SK-N-SH treated with all-trans-retinoic acid at 6 μM for 48 hours (cell line): ENCODE data around the gene CBFA2T3.

Source experiments
- ATAC-seq: fragments of 200-7000 bp; cut with Tn5 transposase; 3 replicates; pipeline ENCODE4 v1.9.1; 2020; ENCODE audit warnings: mild to moderate bottlenecking, moderate library complexity
- ARNTL ChIP-seq: fragments of 450-650 bp; formaldehyde crosslinking; IDR thresholded peaks from 2 replicates; pipeline ENCODE4 v1.5.0; 2020; ENCODE audit warnings: low read depth, mild to moderate bottlenecking, moderate library complexity, borderline replicate concordance
- BACH2 ChIP-seq: fragments of 250-450 bp; sonication (Bioruptor Pico); IDR thresholded peaks from 2 replicates; pipeline ENCODE4 v1.9.0; 2021; ENCODE audit warnings: mild to moderate bottlenecking, borderline replicate concordance
- CSDC2 ChIP-seq: fragments of 250-450 bp; sonication (Bioruptor Pico); IDR thresholded peaks from 2 replicates; pipeline ENCODE4 v1.5.0; 2020; ENCODE audit warnings: mild to moderate bottlenecking, moderate library complexity
- ESRRG ChIP-seq: fragments of 250-450 bp; sonication (Bioruptor Pico); IDR thresholded peaks from 2 replicates; pipeline ENCODE4 v1.6.1; 2021; ENCODE audit warnings: mild to moderate bottlenecking
- GLIS3 ChIP-seq: fragments of 250-450 bp; sonication (Bioruptor Pico); IDR thresholded peaks from 2 replicates; pipeline ENCODE4 v1.5.0; 2020; ENCODE audit warnings: mild to moderate bottlenecking, moderate library complexity
- ISL1 ChIP-seq: fragments of 250-450 bp; sonication (Bioruptor Pico); IDR thresholded peaks from 2 replicates; pipeline ENCODE4 v2.1.2; 2022; ENCODE audit warnings: mild to moderate bottlenecking, moderate library complexity
- OSR1 ChIP-seq: fragments of 250-450 bp; sonication (Bioruptor Pico); IDR thresholded peaks from 2 replicates; pipeline ENCODE4 v1.8.0; 2022; ENCODE audit warnings: moderate library complexity, mild to moderate bottlenecking, inconsistent platforms
- PPARA ChIP-seq: fragments of 250-450 bp; sonication (Bioruptor Pico); IDR thresholded peaks from 2 replicates; pipeline ENCODE4 v1.5.0; 2020; ENCODE audit warnings: mild to moderate bottlenecking, borderline replicate concordance
- RARB ChIP-seq: fragments of 250-450 bp; sonication (Bioruptor Pico); IDR thresholded peaks from 2 replicates; pipeline ENCODE4 v1.8.0; 2021; ENCODE audit warnings: mild to moderate bottlenecking, moderate library complexity
- SNAI2 ChIP-seq: fragments of 250-450 bp; sonication (Bioruptor Pico); IDR thresholded peaks from 2 replicates; pipeline ENCODE4 v1.5.0; 2020; ENCODE audit warnings: mild to moderate bottlenecking, moderate library complexity
- TOX ChIP-seq: fragments of 250-450 bp; sonication (Bioruptor Pico); IDR thresholded peaks from 2 replicates; pipeline ENCODE4 v1.8.0; 2021; ENCODE audit warnings: mild to moderate bottlenecking, moderate library complexity, borderline replicate concordance
- ZNF565 ChIP-seq: fragments of 450-650 bp; formaldehyde crosslinking; conservative IDR thresholded peaks from 2 replicates; pipeline ENCODE4 v1.5.0; 2020; ENCODE audit warnings: low read depth, mild to moderate bottlenecking, moderate library complexity
- ZNF70 ChIP-seq: fragments of 450-650 bp; formaldehyde crosslinking; IDR thresholded peaks from 2 replicates; pipeline ENCODE4 v1.5.0; 2020; ENCODE audit warnings: mild to moderate bottlenecking, moderate library complexity
- ZNF8 ChIP-seq: fragments of 450-650 bp; formaldehyde crosslinking; IDR thresholded peaks from 2 replicates; pipeline ENCODE4 v1.5.0; 2020; ENCODE audit warnings: mild to moderate bottlenecking, moderate library complexity
- TF ChIP-seq, protein P1 (sequence below): fragments of 250-450 bp; sonication (Bioruptor Pico); IDR thresholded peaks from 2 replicates; pipeline ENCODE4 v1.5.0; 2020; ENCODE audit warnings: mild to moderate bottlenecking, moderate library complexity
- TF ChIP-seq, protein P2 (sequence below): fragments of 250-450 bp; sonication (Bioruptor Pico); IDR thresholded peaks from 2 replicates; pipeline ENCODE4 v1.5.1; 2021; ENCODE audit warnings: mild to moderate bottlenecking, moderate library complexity
- TF ChIP-seq, protein P3 (sequence below): fragments of 250-450 bp; sonication (Bioruptor Pico); IDR thresholded peaks from 2 replicates; pipeline ENCODE4 v1.8.0; 2020; ENCODE audit warnings: mild to moderate bottlenecking, moderate library complexity, borderline replicate concordance
- TF ChIP-seq, protein P4 (sequence below): fragments of 250-450 bp; sonication (Bioruptor Pico); IDR thresholded peaks from 2 replicates; pipeline ENCODE4 v1.5.1; 2020; ENCODE audit warnings: low read depth, mild to moderate bottlenecking, moderate library complexity
- TF ChIP-seq, protein P5 (sequence below): fragments of 250-450 bp; sonication (Bioruptor Pico); IDR thresholded peaks from 2 replicates; pipeline ENCODE4 v1.8.0; 2021; ENCODE audit warnings: low read depth, mild to moderate bottlenecking, moderate library complexity, borderline replicate concordance

CBFA2T3 gene

DNA sequence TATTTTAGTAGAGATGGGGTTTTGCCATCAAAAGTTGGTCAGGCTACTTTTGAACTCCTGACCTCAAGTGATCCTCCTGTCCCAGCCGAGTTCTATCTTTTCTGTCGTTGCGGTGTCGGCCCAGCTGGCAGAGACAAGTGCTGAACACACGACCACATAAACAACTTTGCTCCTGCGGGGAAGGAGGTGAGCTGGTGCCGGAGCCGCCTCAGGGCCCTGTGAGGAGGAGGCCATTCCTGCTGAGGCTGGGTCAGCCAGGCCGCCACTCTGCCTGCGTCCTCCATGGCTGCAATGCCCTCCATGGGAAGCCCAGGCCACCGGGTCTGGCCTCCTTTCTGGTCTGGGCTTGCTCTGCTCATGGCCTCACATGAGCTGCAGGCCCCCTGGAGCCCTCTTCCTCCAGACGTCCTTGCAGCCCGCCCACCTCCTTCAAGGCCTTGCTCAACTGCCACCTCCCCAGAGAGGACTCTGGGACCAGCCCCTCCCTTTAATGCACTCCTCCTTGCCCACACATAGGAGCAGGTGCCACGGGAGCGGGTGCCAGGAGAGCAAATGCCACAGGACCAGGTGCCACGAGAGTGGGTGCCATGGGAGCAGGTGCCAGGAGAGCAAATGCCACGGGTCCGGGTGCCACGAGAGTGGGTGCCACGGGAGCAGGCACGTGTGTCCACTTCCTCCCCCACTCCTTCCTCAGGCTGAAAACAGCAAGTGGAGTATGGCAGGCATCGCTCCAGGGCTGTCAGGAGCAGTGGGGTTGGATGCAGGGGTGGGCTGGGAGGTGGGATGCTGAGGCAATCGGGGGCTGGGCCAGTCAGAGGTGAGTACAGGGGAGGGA lies 28.4 kb upstream of the CBFA2T3 start:
- TF ChIP-seq ESRRG (CRISPR knock-in tag) (no peak), CSDC2 (CRISPR knock-in tag) (no peak), PPARA (CRISPR knock-in tag) (no peak), TOX (CRISPR knock-in tag) (no peak), GLIS3 (CRISPR knock-in tag) (no peak), BACH2 (no peak)
- TF ChIP-seq, protein P1, sequence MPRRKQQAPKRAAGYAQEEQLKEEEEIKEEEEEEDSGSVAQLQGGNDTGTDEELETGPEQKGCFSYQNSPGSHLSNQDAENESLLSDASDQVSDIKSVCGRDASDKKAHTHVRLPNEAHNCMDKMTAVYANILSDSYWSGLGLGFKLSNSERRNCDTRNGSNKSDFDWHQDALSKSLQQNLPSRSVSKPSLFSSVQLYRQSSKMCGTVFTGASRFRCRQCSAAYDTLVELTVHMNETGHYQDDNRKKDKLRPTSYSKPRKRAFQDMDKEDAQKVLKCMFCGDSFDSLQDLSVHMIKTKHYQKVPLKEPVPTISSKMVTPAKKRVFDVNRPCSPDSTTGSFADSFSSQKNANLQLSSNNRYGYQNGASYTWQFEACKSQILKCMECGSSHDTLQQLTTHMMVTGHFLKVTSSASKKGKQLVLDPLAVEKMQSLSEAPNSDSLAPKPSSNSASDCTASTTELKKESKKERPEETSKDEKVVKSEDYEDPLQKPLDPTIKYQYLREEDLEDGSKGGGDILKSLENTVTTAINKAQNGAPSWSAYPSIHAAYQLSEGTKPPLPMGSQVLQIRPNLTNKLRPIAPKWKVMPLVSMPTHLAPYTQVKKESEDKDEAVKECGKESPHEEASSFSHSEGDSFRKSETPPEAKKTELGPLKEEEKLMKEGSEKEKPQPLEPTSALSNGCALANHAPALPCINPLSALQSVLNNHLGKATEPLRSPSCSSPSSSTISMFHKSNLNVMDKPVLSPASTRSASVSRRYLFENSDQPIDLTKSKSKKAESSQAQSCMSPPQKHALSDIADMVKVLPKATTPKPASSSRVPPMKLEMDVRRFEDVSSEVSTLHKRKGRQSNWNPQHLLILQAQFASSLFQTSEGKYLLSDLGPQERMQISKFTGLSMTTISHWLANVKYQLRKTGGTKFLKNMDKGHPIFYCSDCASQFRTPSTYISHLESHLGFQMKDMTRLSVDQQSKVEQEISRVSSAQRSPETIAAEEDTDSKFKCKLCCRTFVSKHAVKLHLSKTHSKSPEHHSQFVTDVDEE, result no peak
- TF ChIP-seq, protein P2, sequence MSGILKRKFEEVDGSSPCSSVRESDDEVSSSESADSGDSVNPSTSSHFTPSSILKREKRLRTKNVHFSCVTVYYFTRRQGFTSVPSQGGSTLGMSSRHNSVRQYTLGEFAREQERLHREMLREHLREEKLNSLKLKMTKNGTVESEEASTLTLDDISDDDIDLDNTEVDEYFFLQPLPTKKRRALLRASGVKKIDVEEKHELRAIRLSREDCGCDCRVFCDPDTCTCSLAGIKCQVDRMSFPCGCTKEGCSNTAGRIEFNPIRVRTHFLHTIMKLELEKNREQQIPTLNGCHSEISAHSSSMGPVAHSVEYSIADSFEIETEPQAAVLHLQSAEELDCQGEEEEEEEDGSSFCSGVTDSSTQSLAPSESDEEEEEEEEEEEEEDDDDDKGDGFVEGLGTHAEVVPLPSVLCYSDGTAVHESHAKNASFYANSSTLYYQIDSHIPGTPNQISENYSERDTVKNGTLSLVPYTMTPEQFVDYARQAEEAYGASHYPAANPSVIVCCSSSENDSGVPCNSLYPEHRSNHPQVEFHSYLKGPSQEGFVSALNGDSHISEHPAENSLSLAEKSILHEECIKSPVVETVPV (CRISPR knock-in tag), result no peak
- TF ChIP-seq, protein P3, sequence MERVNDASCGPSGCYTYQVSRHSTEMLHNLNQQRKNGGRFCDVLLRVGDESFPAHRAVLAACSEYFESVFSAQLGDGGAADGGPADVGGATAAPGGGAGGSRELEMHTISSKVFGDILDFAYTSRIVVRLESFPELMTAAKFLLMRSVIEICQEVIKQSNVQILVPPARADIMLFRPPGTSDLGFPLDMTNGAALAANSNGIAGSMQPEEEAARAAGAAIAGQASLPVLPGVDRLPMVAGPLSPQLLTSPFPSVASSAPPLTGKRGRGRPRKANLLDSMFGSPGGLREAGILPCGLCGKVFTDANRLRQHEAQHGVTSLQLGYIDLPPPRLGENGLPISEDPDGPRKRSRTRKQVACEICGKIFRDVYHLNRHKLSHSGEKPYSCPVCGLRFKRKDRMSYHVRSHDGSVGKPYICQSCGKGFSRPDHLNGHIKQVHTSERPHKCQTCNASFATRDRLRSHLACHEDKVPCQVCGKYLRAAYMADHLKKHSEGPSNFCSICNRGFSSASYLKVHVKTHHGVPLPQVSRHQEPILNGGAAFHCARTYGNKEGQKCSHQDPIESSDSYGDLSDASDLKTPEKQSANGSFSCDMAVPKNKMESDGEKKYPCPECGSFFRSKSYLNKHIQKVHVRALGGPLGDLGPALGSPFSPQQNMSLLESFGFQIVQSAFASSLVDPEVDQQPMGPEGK (CRISPR knock-in tag), result no peak
- TF ChIP-seq, protein P4, sequence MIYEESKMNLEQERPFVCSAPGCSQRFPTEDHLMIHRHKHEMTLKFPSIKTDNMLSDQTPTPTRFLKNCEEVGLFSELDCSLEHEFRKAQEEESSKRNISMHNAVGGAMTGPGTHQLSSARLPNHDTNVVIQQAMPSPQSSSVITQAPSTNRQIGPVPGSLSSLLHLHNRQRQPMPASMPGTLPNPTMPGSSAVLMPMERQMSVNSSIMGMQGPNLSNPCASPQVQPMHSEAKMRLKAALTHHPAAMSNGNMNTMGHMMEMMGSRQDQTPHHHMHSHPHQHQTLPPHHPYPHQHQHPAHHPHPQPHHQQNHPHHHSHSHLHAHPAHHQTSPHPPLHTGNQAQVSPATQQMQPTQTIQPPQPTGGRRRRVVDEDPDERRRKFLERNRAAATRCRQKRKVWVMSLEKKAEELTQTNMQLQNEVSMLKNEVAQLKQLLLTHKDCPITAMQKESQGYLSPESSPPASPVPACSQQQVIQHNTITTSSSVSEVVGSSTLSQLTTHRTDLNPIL (CRISPR knock-in tag), result no peak
- ATAC-seq, result no peak; the same call in 2 of the 3 replicates

DNA sequence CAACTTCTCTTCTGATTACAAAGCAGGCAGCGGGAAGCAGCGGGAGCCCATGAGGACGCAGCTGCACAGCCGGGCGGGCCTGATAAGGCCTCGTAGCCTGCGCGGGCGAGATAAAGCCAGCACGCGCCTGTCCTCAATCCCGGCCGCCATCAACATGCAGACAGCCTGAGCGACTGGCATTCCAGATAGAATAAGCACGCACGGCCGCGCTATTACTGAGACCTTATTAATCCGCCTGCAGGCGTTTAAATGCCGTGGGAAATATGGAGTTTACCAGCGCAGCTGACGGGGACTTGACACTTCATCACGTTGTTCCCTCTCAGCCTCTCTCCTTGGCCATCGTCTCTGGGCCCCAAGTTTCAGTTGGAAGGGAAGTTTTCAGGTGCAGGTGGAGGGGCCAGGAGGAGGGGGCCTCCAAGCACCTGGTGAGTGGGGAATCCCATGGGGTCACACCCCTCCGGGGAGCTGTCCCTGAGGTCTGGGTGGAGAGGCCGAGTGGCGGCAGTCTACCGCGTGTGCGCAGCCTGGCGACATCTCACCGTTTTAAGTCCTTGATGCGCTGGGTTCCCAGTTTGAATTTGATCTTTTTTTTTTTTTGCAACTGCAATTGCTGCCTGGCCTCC lies 27.3 kb upstream of the CBFA2T3 start:
- ATAC-seq, result peak; percentile 47; the same call in 2 of the 3 replicates
- TF ChIP-seq TOX (CRISPR knock-in tag) (no peak), ZNF70 (CRISPR knock-in tag) (no peak), RARB (CRISPR knock-in tag) (no peak), PPARA (CRISPR knock-in tag) (no peak), CSDC2 (CRISPR knock-in tag) (no peak), GLIS3 (CRISPR knock-in tag) (no peak), ZNF565 (CRISPR knock-in tag) (no peak), ISL1 (CRISPR knock-in tag) (no peak), BACH2 (no peak), ARNTL (CRISPR knock-in tag) (no peak), ESRRG (CRISPR knock-in tag) (no peak), ZNF8 (CRISPR knock-in tag) (no peak), OSR1 (CRISPR knock-in tag) (no peak), SNAI2 (CRISPR knock-in tag) (no peak)
- TF ChIP-seq, protein P3 (CRISPR knock-in tag), result no peak
- TF ChIP-seq, protein P1, result no peak
- TF ChIP-seq, protein P5, sequence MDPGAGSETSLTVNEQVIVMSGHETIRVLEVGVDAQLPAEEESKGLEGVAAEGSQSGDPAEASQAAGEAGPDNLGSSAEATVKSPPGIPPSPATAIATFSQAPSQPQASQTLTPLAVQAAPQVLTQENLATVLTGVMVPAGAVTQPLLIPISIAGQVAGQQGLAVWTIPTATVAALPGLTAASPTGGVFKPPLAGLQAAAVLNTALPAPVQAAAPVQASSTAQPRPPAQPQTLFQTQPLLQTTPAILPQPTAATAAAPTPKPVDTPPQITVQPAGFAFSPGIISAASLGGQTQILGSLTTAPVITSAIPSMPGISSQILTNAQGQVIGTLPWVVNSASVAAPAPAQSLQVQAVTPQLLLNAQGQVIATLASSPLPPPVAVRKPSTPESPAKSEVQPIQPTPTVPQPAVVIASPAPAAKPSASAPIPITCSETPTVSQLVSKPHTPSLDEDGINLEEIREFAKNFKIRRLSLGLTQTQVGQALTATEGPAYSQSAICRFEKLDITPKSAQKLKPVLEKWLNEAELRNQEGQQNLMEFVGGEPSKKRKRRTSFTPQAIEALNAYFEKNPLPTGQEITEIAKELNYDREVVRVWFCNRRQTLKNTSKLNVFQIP (CRISPR knock-in tag), result no peak
- TF ChIP-seq, protein P2 (CRISPR knock-in tag), result no peak
